ENCODE results near the gene CX3CR1. TPM values are rescaled to one million over a fixed set of nuclear protein-coding genes. Genes with fewer than 3 reads are reported as not detected.
A peak's percentile ranks its signal among the peaks of the same experiment; 100 is the strongest.

Gene CX3CR1
- total RNA-seq, 5 donors from 2014 or later (not counting 1 experiment from before 2014, with no cell fraction given) = 1.9 to 23.8 (median 5.8) TPM

DNA sequence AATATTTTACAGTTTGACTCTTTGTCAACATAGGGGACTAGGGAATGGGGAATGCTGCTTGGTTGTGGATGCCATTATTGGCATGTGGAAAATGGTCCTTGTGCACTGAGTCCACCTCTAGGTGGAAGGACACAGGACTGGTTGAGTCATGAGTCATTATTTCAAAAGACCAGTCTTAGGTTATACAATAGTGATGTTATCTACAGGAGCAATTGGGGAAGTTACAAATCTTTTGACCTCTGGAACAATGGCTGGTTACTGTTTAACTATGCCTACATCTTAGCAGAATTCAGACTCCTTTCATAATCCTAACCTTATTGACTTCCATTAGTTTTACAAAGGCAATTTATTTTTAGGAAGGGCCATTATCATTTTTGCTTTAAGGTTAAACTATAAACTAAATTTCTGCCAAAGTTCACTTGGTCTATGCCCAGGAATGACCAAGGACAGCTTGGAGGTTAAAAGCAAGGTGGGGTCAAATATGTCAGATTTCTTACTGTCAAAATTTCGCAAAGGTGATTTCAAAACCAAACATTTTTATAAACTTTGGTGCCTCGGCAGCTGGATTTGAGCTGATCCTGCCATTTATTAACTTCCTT, 37.8 kb upstream of the CX3CR1 start:
- DNase-seq (no peak), ATAC-seq (replicated peaks in 1 of 4) (no peak)
- no peaks in the 10 kb centered on the region for H3K27me3 Mint-ChIP-seq
- no peak overlapping the region for H3K4me3 Mint-ChIP-seq
- H3K9me3 Mint-ChIP-seq = peaks cover 0 to 10% (median 9%) of the 10 kb centered on the region in 3 donors
- H3K4me1 Mint-ChIP-seq = peaks cover under 1 to 14% (median 2%) of the 10 kb centered on the region in 3 donors
- Histone ChIP-seq H3K4me1 (ENCODE audit: control insufficient read depth in 1 of 2, extremely low read depth in 1 of 2, insufficient read depth in 2 of 2, low read length in 2 of 2) (peaks cover 0 to 1% of the 10 kb centered on the region in 2 experiments), H3K9me3 (no peaks in the 10 kb centered on the region), H3K4me3 (ENCODE audit: control insufficient read depth in 1 of 2, extremely low read depth in 1 of 2, low read length in 1 of 2) (no peak overlapping the region), H3K27me3 (replicated peaks in 1 of 2; ENCODE audit: control insufficient read depth in 2 of 2, extremely low read depth in 1 of 2, insufficient read depth in 2 of 2, low read length in 1 of 2) (no peaks in the 10 kb centered on the region), H3K27ac (ENCODE audit: low read length) (no peak overlapping the region), H3K36me3 (ENCODE audit: control insufficient read depth in 2 of 2, extremely low read depth in 1 of 2, insufficient read depth in 1 of 2, low read length in 1 of 2) (no peaks in the 10 kb centered on the region)
- no peaks in the 10 kb centered on the region for H3K36me3 Mint-ChIP-seq
- no peak overlapping the region for H3K27ac Mint-ChIP-seq
- ChIA-PET CTCF (no interaction called here), POLR2A (no interaction called here)
- no CpG with 5 or more reads among the region's 2 CpGs for WGBS (ENCODE audit: insufficient coverage)

DNA sequence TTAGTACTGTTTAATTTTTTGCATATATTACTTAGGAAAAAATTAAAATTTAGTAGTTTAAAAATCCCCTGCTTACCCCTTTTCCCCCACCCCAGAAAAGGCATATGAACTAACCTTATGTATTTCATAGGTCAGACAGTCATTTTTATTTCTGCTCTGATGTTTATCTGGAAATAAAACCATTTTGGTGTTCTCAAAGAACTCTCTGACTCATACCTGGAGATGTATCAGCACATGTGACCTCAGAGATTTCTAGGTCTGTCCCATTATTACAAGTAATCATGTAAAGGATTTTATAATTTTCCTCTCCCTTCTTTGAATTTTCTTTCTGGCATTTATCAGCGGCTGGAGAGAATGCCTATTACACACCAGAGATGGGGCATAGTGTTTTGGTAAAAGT, 35.6 kb upstream of the CX3CR1 start:
- no peak for ATAC-seq (replicated peaks in 1 of 4)
- H3K27ac ChIP-seq (ENCODE audit: low read length) = no peak overlapping the region
- no peak overlapping the region for H3K4me3 ChIP-seq (ENCODE audit: control insufficient read depth in 1 of 2, extremely low read depth in 1 of 2, low read length in 1 of 2)
- H3K36me3 ChIP-seq (ENCODE audit: control insufficient read depth in 2 of 2, extremely low read depth in 1 of 2, insufficient read depth in 1 of 2, low read length in 1 of 2) = no peaks in the 10 kb centered on the region
- Mint-ChIP-seq H3K27ac (no peak overlapping the region), H3K4me1 (peaks cover 0 to 2% (median 0%) of the 10 kb centered on the region in 3 donors), H3K9me3 (peaks cover 0 to 10% (median 9%) of the 10 kb centered on the region in 3 donors), H3K4me3 (no peak overlapping the region), H3K36me3 (no peaks in the 10 kb centered on the region), H3K27me3 (no peaks in the 10 kb centered on the region)
- no peaks in the 10 kb centered on the region for H3K4me1 ChIP-seq (ENCODE audit: control insufficient read depth in 1 of 2, extremely low read depth in 1 of 2, insufficient read depth in 2 of 2, low read length in 2 of 2)
- DNase-seq = no peak
- no CpG with 5 or more reads among the region's 1 CpG for WGBS (ENCODE audit: insufficient coverage)
- no peaks in the 10 kb centered on the region for H3K27me3 ChIP-seq (replicated peaks in 1 of 2; ENCODE audit: control insufficient read depth in 2 of 2, extremely low read depth in 1 of 2, insufficient read depth in 2 of 2, low read length in 1 of 2)
- no peaks in the 10 kb centered on the region for H3K9me3 ChIP-seq
- ChIA-PET POLR2A (no interaction called here), CTCF (no interaction called here)

DNA sequence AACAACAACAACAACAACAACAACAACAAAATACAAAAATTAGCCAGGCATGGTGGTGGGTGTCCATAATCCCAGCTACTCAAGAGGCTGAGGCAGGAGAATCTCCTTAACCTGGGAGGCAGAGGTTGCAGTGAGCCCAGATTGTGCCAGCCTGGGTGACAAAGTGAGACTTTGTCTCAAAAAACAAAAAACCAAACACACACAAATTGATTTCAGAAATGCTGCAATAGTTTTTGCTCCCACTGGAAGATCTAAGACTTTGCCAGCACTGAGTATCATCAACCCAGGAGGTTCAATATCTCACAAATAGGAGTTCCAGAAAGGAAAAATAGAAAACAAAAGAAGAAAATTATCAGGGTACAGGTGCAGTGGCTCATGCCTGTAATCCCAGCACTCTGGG, 33.5 kb upstream of the CX3CR1 start:
- no peaks in the 10 kb centered on the region for H3K36me3 Mint-ChIP-seq
- Histone ChIP-seq H3K9me3 (no peaks in the 10 kb centered on the region), H3K4me1 (ENCODE audit: control insufficient read depth in 1 of 2, extremely low read depth in 1 of 2, insufficient read depth in 2 of 2, low read length in 2 of 2) (no peaks in the 10 kb centered on the region), H3K4me3 (ENCODE audit: control insufficient read depth in 1 of 2, extremely low read depth in 1 of 2, low read length in 1 of 2) (no peak overlapping the region), H3K27me3 (replicated peaks in 1 of 2; ENCODE audit: control insufficient read depth in 2 of 2, extremely low read depth in 1 of 2, insufficient read depth in 2 of 2, low read length in 1 of 2) (no peaks in the 10 kb centered on the region), H3K27ac (ENCODE audit: low read length) (no peak overlapping the region), H3K36me3 (ENCODE audit: control insufficient read depth in 2 of 2, extremely low read depth in 1 of 2, insufficient read depth in 1 of 2, low read length in 1 of 2) (no peaks in the 10 kb centered on the region)
- H3K4me3 Mint-ChIP-seq = no peak overlapping the region
- peaks cover 0 to 10% (median 9%) of the 10 kb centered on the region in 3 donors for H3K9me3 Mint-ChIP-seq
- ATAC-seq (replicated peaks in 1 of 4) (no peak), DNase-seq (no peak)
- ChIA-PET CTCF (no interaction called here), POLR2A (no interaction called here)
- peaks cover 0 to 2% (median 0%) of the 10 kb centered on the region in 3 donors for H3K4me1 Mint-ChIP-seq
- H3K27me3 Mint-ChIP-seq = no peaks in the 10 kb centered on the region
- no peak overlapping the region for H3K27ac Mint-ChIP-seq

DNA sequence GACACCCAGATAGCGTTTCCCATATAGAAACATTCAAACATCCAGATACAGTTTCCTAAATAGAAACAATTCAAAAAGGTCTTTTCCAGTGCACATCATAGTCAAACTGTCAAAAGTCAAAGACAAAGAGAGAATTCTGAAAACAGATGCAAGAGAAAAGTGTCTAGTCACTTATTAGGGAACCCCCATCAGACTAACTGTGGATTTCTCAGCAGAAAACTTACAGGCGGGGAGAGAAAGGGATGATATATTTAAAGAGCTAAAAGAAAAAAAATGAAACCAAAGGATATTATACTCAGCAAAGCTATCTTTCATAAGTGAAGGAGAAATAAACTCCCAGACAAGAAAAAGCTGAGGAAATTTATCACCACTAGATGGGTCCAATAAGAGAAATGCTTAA, 22.3 kb upstream of the CX3CR1 start:
- no CpG with 5 or more reads among the region's 2 CpGs for WGBS (ENCODE audit: insufficient coverage)
- H3K27ac Mint-ChIP-seq = no peak overlapping the region
- peaks cover 0 to 20% of the 10 kb centered on the region in 2 donors for H3K27me3 Mint-ChIP-seq
- Histone ChIP-seq H3K27me3 (replicated peaks in 1 of 2; ENCODE audit: control insufficient read depth in 2 of 2, extremely low read depth in 1 of 2, insufficient read depth in 2 of 2, low read length in 1 of 2) (peaks cover 0 to 19% of the 10 kb centered on the region in 2 experiments), H3K4me1 (ENCODE audit: control insufficient read depth in 1 of 2, extremely low read depth in 1 of 2, insufficient read depth in 2 of 2, low read length in 2 of 2) (no peaks in the 10 kb centered on the region), H3K4me3 (ENCODE audit: control insufficient read depth in 1 of 2, extremely low read depth in 1 of 2, low read length in 1 of 2) (no peak overlapping the region), H3K9me3 (no peaks in the 10 kb centered on the region), H3K36me3 (ENCODE audit: control insufficient read depth in 2 of 2, extremely low read depth in 1 of 2, insufficient read depth in 1 of 2, low read length in 1 of 2) (no peaks in the 10 kb centered on the region), H3K27ac (ENCODE audit: low read length) (no peak overlapping the region)
- peaks cover 21 to 48% (median 36%) of the 10 kb centered on the region in 3 donors for H3K9me3 Mint-ChIP-seq
- ChIA-PET POLR2A (no interaction called here), CTCF (interaction anchor here (0.6 to 1.9 kb wide), 3 partner anchors 10 to 105 kb away, joined by 3 to 7 read pairs (median 3); no protein-coding TSS in a partner anchor)
- H3K4me1 Mint-ChIP-seq = no peaks in the 10 kb centered on the region
- no peak for DNase-seq
- ATAC-seq (replicated peaks in 1 of 4) = no peak
- H3K36me3 Mint-ChIP-seq = peaks cover 24% of the 10 kb centered on the region
- no peak overlapping the region for H3K4me3 Mint-ChIP-seq

DNA sequence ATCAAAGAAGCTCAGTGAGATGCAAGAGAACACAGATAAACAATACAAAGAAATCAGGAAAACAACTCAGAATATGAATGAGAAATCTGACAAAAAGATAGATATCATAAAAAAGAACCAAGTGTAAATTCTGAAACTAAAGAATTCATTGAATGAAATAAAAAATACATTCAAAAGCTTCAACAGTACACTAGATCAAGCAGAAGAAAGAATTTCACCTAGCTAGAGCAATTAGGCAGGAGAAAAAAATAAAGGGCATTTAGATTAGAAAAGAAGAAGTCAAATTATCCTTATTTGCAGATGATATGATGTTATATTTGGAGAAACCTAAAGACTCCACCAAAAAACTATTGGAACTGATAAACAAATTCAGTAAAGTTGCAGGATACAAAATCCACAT, 19.4 kb upstream of the CX3CR1 start:
- peaks cover 0 to 2% of the 10 kb centered on the region in 2 donors for H3K36me3 ChIP-seq (ENCODE audit: control insufficient read depth in 2 of 2, extremely low read depth in 1 of 2, insufficient read depth in 1 of 2, low read length in 1 of 2)
- peaks cover 14 to 16% of the 10 kb centered on the region in 2 experiments for H3K4me1 ChIP-seq (ENCODE audit: control insufficient read depth in 1 of 2, extremely low read depth in 1 of 2, insufficient read depth in 2 of 2, low read length in 2 of 2)
- H3K27me3 ChIP-seq (replicated peaks in 1 of 2; ENCODE audit: control insufficient read depth in 2 of 2, extremely low read depth in 1 of 2, insufficient read depth in 2 of 2, low read length in 1 of 2) = peaks cover 0 to 11% of the 10 kb centered on the region in 2 experiments
- no peaks in the 10 kb centered on the region for H3K9me3 ChIP-seq
- ATAC-seq (replicated peaks in 1 of 4) (no peak), DNase-seq (no peak)
- H3K4me3 Mint-ChIP-seq = no peak overlapping the region
- H3K4me3 ChIP-seq (ENCODE audit: control insufficient read depth in 1 of 2, extremely low read depth in 1 of 2, low read length in 1 of 2) = no peak overlapping the region
- no peak overlapping the region for H3K27ac ChIP-seq (ENCODE audit: low read length)
- H3K27me3 Mint-ChIP-seq = peaks cover 0 to 17% of the 10 kb centered on the region in 2 donors
- H3K4me1 Mint-ChIP-seq = peaks cover 16 to 21% (median 17%) of the 10 kb centered on the region in 3 donors
- ChIA-PET POLR2A (no interaction called here), CTCF (interaction anchor here in 1 of 2 donors (0.7 kb wide), 1 partner anchor 11 kb away, joined by 3 read pairs; no protein-coding TSS in a partner anchor)
- no peak overlapping the region for H3K27ac Mint-ChIP-seq
- peaks cover 16 to 43% (median 27%) of the 10 kb centered on the region in 3 donors for H3K9me3 Mint-ChIP-seq
- peaks cover 24% of the 10 kb centered on the region for H3K36me3 Mint-ChIP-seq

DNA sequence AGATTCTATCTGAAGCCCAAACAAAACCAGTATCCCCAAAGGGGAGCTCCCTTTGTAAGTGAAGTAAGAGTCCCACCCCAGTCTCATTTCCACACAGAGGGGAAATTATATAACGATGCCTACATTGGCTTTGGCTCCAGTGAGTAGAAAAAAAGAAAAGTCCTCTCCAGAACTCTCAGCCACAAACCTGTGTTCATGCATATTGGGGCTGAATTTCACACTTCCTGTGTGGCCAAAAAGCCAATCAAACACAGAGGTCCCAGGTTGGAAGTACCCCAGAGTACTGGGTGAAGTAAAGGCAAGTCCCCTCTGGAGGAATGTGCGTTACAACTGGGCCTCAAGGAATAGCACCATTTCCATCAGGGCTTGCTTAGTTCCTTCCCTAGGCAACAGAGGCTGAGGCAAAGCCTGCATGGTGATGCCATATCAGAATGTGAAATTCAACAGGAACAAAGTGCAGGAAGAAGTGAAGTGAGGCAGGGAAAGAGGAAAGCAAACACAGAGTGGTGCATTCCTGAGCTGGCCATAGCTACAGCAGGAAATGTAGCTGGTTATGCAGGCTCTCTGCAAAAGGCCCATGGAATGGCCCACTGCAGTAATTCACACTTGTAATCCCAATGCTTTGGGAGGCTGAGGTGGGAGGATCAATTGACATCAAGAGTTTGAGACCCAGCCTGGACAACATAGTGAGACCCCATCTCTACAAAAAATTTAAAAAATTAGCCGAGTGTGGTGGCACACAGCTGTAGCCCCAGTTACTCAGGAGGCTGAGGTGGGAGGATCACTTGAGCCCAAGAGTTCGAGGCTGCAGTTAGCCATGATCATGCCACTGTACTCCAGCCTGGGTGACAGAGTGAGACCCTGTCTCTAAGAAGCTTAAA, 16.6 kb upstream of the CX3CR1 start:
- Histone ChIP-seq H3K27me3 (replicated peaks in 1 of 2; ENCODE audit: control insufficient read depth in 2 of 2, extremely low read depth in 1 of 2, insufficient read depth in 2 of 2, low read length in 1 of 2) (peaks cover 0 to 11% of the 10 kb centered on the region in 2 experiments), H3K4me1 (ENCODE audit: control insufficient read depth in 1 of 2, extremely low read depth in 1 of 2, insufficient read depth in 2 of 2, low read length in 2 of 2) (peaks cover 14 to 24% of the 10 kb centered on the region in 2 experiments), H3K9me3 (no peaks in the 10 kb centered on the region), H3K36me3 (ENCODE audit: control insufficient read depth in 2 of 2, extremely low read depth in 1 of 2, insufficient read depth in 1 of 2, low read length in 1 of 2) (peaks cover 0 to 2% of the 10 kb centered on the region in 2 donors), H3K4me3 (ENCODE audit: control insufficient read depth in 1 of 2, extremely low read depth in 1 of 2, low read length in 1 of 2) (no peak overlapping the region), H3K27ac (ENCODE audit: low read length) (no peak overlapping the region)
- no peak overlapping the region for H3K4me3 Mint-ChIP-seq
- POLR2A ChIA-PET = interaction anchor here in 1 of 2 donors (0.6 kb wide), 1 partner anchor 11 kb away, joined by 4 read pairs; no protein-coding TSS in a partner anchor
- peaks cover 10 to 26% (median 17%) of the 10 kb centered on the region in 3 donors for H3K9me3 Mint-ChIP-seq
- H3K27ac Mint-ChIP-seq = peak overlapping the region in 1 of 2 donors; percentile 31
- DNase-seq (no peak), ATAC-seq (replicated peaks in 1 of 4) (no peak)
- CTCF ChIA-PET = no interaction called here
- peaks cover 18% of the 10 kb centered on the region for H3K36me3 Mint-ChIP-seq
- H3K4me1 Mint-ChIP-seq = peaks cover 28 to 34% (median 30%) of the 10 kb centered on the region in 3 donors
- peaks cover 0 to 12% of the 10 kb centered on the region in 2 donors for H3K27me3 Mint-ChIP-seq
- WGBS (ENCODE audit: insufficient coverage) = 85% methylated on average over 3 of the region's 4 CpGs
